ENCODE measurements around the gene HDGFL3.

HDGFL3 gene

GRCh38 chr15:83082730-83083386, 124.8 kb downstream of the HDGFL3 start:
- TF ChIP-seq, protein P1, sequence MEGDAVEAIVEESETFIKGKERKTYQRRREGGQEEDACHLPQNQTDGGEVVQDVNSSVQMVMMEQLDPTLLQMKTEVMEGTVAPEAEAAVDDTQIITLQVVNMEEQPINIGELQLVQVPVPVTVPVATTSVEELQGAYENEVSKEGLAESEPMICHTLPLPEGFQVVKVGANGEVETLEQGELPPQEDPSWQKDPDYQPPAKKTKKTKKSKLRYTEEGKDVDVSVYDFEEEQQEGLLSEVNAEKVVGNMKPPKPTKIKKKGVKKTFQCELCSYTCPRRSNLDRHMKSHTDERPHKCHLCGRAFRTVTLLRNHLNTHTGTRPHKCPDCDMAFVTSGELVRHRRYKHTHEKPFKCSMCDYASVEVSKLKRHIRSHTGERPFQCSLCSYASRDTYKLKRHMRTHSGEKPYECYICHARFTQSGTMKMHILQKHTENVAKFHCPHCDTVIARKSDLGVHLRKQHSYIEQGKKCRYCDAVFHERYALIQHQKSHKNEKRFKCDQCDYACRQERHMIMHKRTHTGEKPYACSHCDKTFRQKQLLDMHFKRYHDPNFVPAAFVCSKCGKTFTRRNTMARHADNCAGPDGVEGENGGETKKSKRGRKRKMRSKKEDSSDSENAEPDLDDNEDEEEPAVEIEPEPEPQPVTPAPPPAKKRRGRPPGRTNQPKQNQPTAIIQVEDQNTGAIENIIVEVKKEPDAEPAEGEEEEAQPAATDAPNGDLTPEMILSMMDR (conservative IDR thresholded peaks at IDR 0.05; ENCODE audit: low read depth, low read length), result no peak
- no peak for DNase-seq (ENCODE audit: low read depth)
- H3K4me3 ChIP-seq (ENCODE audit: low read length), result no peak overlapping the region

- TF ChIP-seq, protein P1 (conservative IDR thresholded peaks at IDR 0.05; ENCODE audit: low read depth, low read length), result no peak
- DNase-seq (ENCODE audit: low read depth), result no peak
- H3K4me3 ChIP-seq (ENCODE audit: low read length), result no peak overlapping the region
Measured at GRCh38 chr15:83081256-83082014, 126.2 kb downstream of the HDGFL3 start.

- DNase-seq (ENCODE audit: low read depth), result no peak
- TF ChIP-seq, protein P1 (conservative IDR thresholded peaks at IDR 0.05; ENCODE audit: low read depth, low read length), result no peak
- H3K4me3 ChIP-seq (ENCODE audit: low read length), result no peak overlapping the region
Measured at GRCh38 chr15:83078712-83079111, 128.9 kb downstream of the HDGFL3 start.

Measured in retinal pigment epithelial cell (primary cell).